HEK293 (cell line): ENCODE measurements around the gene KIAA0513.
A peak's percentile ranks its signal among the peaks of the same experiment; 100 is the strongest.

Source experiments
- CTCF ChIA-PET: fragments of 350-600 bp; formaldehyde crosslinking; extraction: SDS; loops from one replicate; lab custom pipeline; 2021; ENCODE audit warnings: antibody characterized with exemption; lab: Yijun Ruan, JAX
- POLR2A ChIA-PET: fragments of 300-600 bp; formaldehyde crosslinking; extraction: SDS; loops from one replicate; lab custom pipeline; 2020; ENCODE audit warnings: antibody characterized with exemption, inconsistent platforms; lab: Yijun Ruan, JAX
- H3K27ac ChIP-seq: fragments of 200-500 bp; sonication (Bioruptor generic); 2 replicates; pipeline ENCODE4 v1.5.1; 2014; ENCODE audit warnings: low read depth, low read length, control low read depth, inconsistent platforms; ENCODE audit errors: extremely low read depth
- H3K36me3 ChIP-seq, 2 experiments: fragments of 200-500 bp in 1 of 2; sonication (Bioruptor generic) in 1 of 2; 1 replicate in 1 of 2; 2 replicates in 1 of 2; pipeline ENCODE4 v1.5.1; 2014 to 2017; ENCODE audit warnings: inconsistent platforms in 2 of 2, low read length in 2 of 2; ENCODE audit not compliant: control insufficient read depth in 2 of 2, insufficient read depth in 1 of 2
- H3K4me1 ChIP-seq: fragments of 200-500 bp; sonication (Bioruptor generic); 2 replicates; pipeline ENCODE4 v1.5.1; 2014; ENCODE audit warnings: mild to moderate bottlenecking, low read length, inconsistent platforms; ENCODE audit not compliant: control insufficient read depth, insufficient read depth
- H3K4me3 ChIP-seq: 2 replicates; pipeline ENCODE4 v1.5.1; 2011; ENCODE audit warnings: low read depth, mild to moderate bottlenecking, control low read depth, low read length, moderate library complexity
- H3K9me3 ChIP-seq: fragments of 200-500 bp; sonication (Bioruptor generic); 2 replicates; pipeline ENCODE4 v1.5.1; 2014; ENCODE audit warnings: low read depth, low read length, inconsistent platforms; ENCODE audit not compliant: control insufficient read depth, insufficient read depth
- FEZF1 ChIP-seq: fragments of 450-650 bp; formaldehyde crosslinking; IDR thresholded peaks from 2 replicates; pipeline ENCODE4 v1.5.1; 2016; ENCODE audit warnings: missing biosample characterization, missing genetic modification characterization
- GLIS1 ChIP-seq: fragments of 450-650 bp; formaldehyde crosslinking; IDR thresholded peaks from 2 replicates; pipeline ENCODE4 v1.5.1; 2016; ENCODE audit warnings: missing biosample characterization, missing genetic modification characterization
- KLF10 ChIP-seq: fragments of 450-650 bp; IDR thresholded peaks from 2 replicates; pipeline ENCODE4 v1.5.1; 2018; ENCODE audit warnings: missing biosample characterization, mild to moderate bottlenecking, missing genetic modification characterization
- OVOL3 ChIP-seq: fragments of 450-650 bp; formaldehyde crosslinking; IDR thresholded peaks from 2 replicates; pipeline ENCODE4 v1.5.1; 2016; ENCODE audit warnings: missing biosample characterization, missing genetic modification characterization
- ZBTB48 ChIP-seq: fragments of 450-650 bp; formaldehyde crosslinking; IDR thresholded peaks from 2 replicates; pipeline ENCODE4 v1.5.1; 2016; ENCODE audit warnings: missing biosample characterization, missing genetic modification characterization
- ZEB2 ChIP-seq: fragments of 450-650 bp; formaldehyde crosslinking; IDR thresholded peaks from 2 replicates; pipeline ENCODE4 v1.5.1; 2016; ENCODE audit warnings: missing biosample characterization, missing genetic modification characterization
- ZNF302 ChIP-seq: fragments of 450-650 bp; formaldehyde crosslinking; IDR thresholded peaks from 2 replicates; pipeline ENCODE4 v1.5.1; 2016; ENCODE audit warnings: missing biosample characterization, missing genetic modification characterization, low read depth
- ZNF335 ChIP-seq: fragments of 450-650 bp; formaldehyde crosslinking; conservative IDR thresholded peaks from 2 replicates; pipeline ENCODE4 v1.5.1; 2016; ENCODE audit warnings: missing biosample characterization, missing genetic modification characterization
- ZNF341 ChIP-seq: fragments of 450-650 bp; formaldehyde crosslinking; IDR thresholded peaks from 2 replicates; pipeline ENCODE4; 2016; ENCODE audit warnings: low read depth, missing biosample characterization, missing genetic modification characterization
- ZNF48 ChIP-seq: fragments of 450-650 bp; formaldehyde crosslinking; IDR thresholded peaks from 2 replicates; pipeline ENCODE4 v1.5.1; 2016; ENCODE audit warnings: missing biosample characterization, missing genetic modification characterization
- ZNF548 ChIP-seq: fragments of 450-650 bp; formaldehyde crosslinking; IDR thresholded peaks from 2 replicates; pipeline ENCODE4 v1.5.1; 2016; ENCODE audit warnings: missing biosample characterization, missing genetic modification characterization
- ZNF600 ChIP-seq: fragments of 450-650 bp; formaldehyde crosslinking; IDR thresholded peaks from 2 replicates; pipeline ENCODE4 v1.5.1; 2016; ENCODE audit warnings: missing biosample characterization, missing genetic modification characterization
- ZNF677 ChIP-seq: fragments of 450-650 bp; IDR thresholded peaks from 2 replicates; pipeline ENCODE4 v1.5.0; 2018; ENCODE audit warnings: missing biosample characterization, mild to moderate bottlenecking, missing genetic modification characterization, moderate library complexity
- ZSCAN16 ChIP-seq: fragments of 450-650 bp; formaldehyde crosslinking; IDR thresholded peaks from 2 replicates; pipeline ENCODE4 v1.5.1; 2016; ENCODE audit warnings: missing biosample characterization, missing genetic modification characterization
- TF ChIP-seq, protein P1 (sequence below): fragments of 450-650 bp; formaldehyde crosslinking; IDR thresholded peaks from 2 replicates; pipeline ENCODE4 v1.5.1; 2016; ENCODE audit warnings: missing biosample characterization, missing genetic modification characterization
- TF ChIP-seq, protein P2 (sequence below): fragments of 450-650 bp; formaldehyde crosslinking; IDR thresholded peaks from 2 replicates; pipeline ENCODE4 v1.5.1; 2016; ENCODE audit warnings: missing biosample characterization, missing genetic modification characterization
- TF ChIP-seq, protein P3 (sequence below): fragments of 450-650 bp; formaldehyde crosslinking; IDR thresholded peaks from 2 replicates; pipeline ENCODE4 v1.5.1; 2017; ENCODE audit warnings: missing biosample characterization, missing genetic modification characterization
- TF ChIP-seq, protein P4 (sequence below): fragments of 450-650 bp; formaldehyde crosslinking; IDR thresholded peaks from 2 replicates; pipeline ENCODE4 v1.5.1; 2016; ENCODE audit warnings: missing biosample characterization, missing genetic modification characterization

Gene KIAA0513

DNA sequence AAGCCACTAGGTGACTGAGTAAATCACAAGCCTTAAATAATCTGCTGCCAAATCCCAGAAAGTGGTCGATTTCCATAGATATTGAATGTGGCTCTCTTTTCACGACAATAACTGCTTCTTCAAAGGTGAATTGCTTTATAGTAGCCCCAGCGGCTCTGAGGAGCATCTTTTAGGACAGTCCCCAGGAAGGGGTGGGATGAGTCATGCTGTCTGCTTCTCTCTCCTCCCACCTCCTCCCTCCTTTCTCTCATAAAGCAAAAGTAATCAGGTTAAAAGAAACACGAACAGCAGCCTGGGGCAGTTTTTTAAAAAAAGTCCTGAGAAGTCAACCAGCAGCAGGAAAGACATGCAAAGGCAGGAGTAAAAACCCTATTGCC, 1.8 kb downstream of the KIAA0513 start (continued):
- TF ChIP-seq ZNF335 (no peak), ZBTB48 (tag by site-specific recombination) (peak; percentile 93), ZNF548 (tag by site-specific recombination) (no peak)
- TF ChIP-seq, protein P1, sequence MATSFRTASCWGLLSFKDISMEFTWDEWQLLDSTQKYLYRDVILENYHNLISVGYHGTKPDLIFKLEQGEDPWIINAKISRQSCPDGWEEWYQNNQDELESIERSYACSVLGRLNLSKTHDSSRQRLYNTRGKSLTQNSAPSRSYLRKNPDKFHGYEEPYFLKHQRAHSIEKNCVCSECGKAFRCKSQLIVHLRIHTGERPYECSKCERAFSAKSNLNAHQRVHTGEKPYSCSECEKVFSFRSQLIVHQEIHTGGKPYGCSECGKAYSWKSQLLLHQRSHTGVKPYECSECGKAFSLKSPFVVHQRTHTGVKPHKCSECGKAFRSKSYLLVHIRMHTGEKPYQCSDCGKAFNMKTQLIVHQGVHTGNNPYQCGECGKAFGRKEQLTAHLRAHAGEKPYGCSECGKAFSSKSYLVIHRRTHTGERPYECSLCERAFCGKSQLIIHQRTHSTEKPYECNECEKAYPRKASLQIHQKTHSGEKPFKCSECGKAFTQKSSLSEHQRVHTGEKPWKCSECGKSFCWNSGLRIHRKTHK (tag by site-specific recombination) = no peak

DNA sequence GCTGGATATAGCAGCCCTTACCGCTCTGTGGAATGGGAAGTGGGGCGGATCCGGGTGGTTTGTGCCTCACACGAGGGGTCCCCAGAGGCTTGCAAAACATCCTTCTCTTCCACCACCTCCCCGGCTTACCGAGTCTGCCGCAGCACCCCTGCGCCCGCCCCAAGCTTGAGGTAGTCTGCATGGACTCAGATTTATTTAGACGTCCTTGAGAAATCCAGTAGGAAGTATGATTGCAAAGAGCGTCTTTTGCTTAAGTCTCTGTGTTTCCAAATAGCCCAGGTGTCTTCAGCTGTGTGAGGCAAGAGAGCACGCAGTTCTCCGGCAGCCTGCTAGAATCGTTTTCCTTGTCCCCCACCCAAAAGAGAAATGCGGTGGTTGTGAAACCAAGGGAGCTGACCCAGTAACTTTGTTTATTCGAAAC, 2.4 kb downstream of the KIAA0513 start:
- Histone ChIP-seq H3K36me3 (peaks cover 0 to 6% of the 10 kb centered on the region in 2 experiments; a peak in 1 of 3 replicates), H3K9me3 (no peaks in the 10 kb centered on the region), H3K4me1 (peaks cover 16% of the 10 kb centered on the region), H3K4me3 (no peak overlapping the region), H3K27ac (no peak overlapping the region)
- ChIA-PET POLR2A (interaction anchor here (0.6 to 0.7 kb wide), 2 partner anchors 15 to 26 kb away, joined by 3 read pairs; no protein-coding TSS in a partner anchor), CTCF (interaction anchor here (0.6 kb wide), 2 partner anchors 78 to 510 kb away, joined by 3 to 4 read pairs; no protein-coding TSS in a partner anchor)
- TF ChIP-seq GLIS1 (tag by site-specific recombination) (peak; percentile 59; the same call in 1 of the 2 replicates), ZNF677 (tag by site-specific recombination) (no peak), ZNF48 (no peak), OVOL3 (tag by site-specific recombination) (no peak), ZNF302 (tag by site-specific recombination) (no peak), ZSCAN16 (peak; percentile 33; the same call in 1 of the 2 replicates), ZNF600 (tag by site-specific recombination) (0 out of 2 replicates have a peak, but pooled peaks have one; percentile 23), ZNF341 (tag by site-specific recombination) (peak; percentile 18; the same call in 1 of the 2 replicates), FEZF1 (no peak), KLF10 (tag by site-specific recombination) (no peak), ZEB2 (no peak)
- TF ChIP-seq, protein P2, sequence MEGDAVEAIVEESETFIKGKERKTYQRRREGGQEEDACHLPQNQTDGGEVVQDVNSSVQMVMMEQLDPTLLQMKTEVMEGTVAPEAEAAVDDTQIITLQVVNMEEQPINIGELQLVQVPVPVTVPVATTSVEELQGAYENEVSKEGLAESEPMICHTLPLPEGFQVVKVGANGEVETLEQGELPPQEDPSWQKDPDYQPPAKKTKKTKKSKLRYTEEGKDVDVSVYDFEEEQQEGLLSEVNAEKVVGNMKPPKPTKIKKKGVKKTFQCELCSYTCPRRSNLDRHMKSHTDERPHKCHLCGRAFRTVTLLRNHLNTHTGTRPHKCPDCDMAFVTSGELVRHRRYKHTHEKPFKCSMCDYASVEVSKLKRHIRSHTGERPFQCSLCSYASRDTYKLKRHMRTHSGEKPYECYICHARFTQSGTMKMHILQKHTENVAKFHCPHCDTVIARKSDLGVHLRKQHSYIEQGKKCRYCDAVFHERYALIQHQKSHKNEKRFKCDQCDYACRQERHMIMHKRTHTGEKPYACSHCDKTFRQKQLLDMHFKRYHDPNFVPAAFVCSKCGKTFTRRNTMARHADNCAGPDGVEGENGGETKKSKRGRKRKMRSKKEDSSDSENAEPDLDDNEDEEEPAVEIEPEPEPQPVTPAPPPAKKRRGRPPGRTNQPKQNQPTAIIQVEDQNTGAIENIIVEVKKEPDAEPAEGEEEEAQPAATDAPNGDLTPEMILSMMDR (tag by site-specific recombination) = 0 out of 2 replicates have a peak, but pooled peaks have one; percentile 19
- TF ChIP-seq, protein P3, sequence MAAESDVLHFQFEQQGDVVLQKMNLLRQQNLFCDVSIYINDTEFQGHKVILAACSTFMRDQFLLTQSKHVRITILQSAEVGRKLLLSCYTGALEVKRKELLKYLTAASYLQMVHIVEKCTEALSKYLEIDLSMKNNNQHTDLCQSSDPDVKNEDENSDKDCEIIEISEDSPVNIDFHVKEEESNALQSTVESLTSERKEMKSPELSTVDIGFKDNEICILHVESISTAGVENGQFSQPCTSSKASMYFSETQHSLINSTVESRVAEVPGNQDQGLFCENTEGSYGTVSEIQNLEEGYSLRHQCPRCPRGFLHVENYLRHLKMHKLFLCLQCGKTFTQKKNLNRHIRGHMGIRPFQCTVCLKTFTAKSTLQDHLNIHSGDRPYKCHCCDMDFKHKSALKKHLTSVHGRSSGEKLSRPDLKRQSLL (tag by site-specific recombination) = no peak
- TF ChIP-seq, protein P4, sequence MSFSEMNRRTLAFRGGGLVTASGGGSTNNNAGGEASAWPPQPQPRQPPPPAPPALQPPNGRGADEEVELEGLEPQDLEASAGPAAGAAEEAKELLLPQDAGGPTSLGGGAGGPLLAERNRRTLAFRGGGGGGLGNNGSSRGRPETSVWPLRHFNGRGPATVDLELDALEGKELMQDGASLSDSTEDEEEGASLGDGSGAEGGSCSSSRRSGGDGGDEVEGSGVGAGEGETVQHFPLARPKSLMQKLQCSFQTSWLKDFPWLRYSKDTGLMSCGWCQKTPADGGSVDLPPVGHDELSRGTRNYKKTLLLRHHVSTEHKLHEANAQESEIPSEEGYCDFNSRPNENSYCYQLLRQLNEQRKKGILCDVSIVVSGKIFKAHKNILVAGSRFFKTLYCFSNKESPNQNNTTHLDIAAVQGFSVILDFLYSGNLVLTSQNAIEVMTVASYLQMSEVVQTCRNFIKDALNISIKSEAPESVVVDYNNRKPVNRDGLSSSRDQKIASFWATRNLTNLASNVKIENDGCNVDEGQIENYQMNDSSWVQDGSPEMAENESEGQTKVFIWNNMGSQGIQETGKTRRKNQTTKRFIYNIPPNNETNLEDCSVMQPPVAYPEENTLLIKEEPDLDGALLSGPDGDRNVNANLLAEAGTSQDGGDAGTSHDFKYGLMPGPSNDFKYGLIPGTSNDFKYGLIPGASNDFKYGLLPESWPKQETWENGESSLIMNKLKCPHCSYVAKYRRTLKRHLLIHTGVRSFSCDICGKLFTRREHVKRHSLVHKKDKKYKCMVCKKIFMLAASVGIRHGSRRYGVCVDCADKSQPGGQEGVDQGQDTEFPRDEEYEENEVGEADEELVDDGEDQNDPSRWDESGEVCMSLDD (tag by site-specific recombination) = no peak
